Measurements from ENCODE around the gene DCC. TPM values are rescaled to one million over a fixed set of nuclear protein-coding genes. Genes with fewer than 3 reads are reported as not detected.

The DCC gene
- total and polyA plus RNA-seq, 2 experiments from 2014 or later: 0.53 to 0.73 TPM

GRCh38 chr18:52546686-52547346 is 206.8 kb downstream of the DCC start (continued):
- TF ChIP-seq REST (IDR thresholded peaks at IDR 0.05; ENCODE audit: unreplicated experiment): no peak
- no peak for TF ChIP-seq EZH2phosphoT487 (IDR thresholded peaks at IDR 0.05; ENCODE audit: unreplicated experiment)

- Mint-ChIP-seq H3K4me3 (no peak overlapping the region), H3K9me3 (no peaks in the 10 kb centered on the region)
Measured at GRCh38 chr18:52553441-52553840, 213.4 kb downstream of the DCC start.

More at GRCh38 chr18:52553441-52553840, 213.4 kb downstream of the DCC start:
- no peaks in the 10 kb centered on the region for H3K27me3 Mint-ChIP-seq (ENCODE audit: insufficient read depth, low read depth, poor library complexity)
- H3F3A ChIP-seq (replicated peaks; ENCODE audit: low read depth): no peaks in the 10 kb centered on the region
- no peak overlapping the region for H3K4me2 ChIP-seq
- no peak overlapping the region for H3K27ac ChIP-seq (ENCODE audit: low read depth)
- ATAC-seq: no peak
- H3K4me3 ChIP-seq: no peak overlapping the region
- H3K36me3 ChIP-seq (ENCODE audit: insufficient read depth): no peaks in the 10 kb centered on the region
- H2AFZ ChIP-seq: no peak overlapping the region
- H4K20me1 ChIP-seq (replicated peaks; ENCODE audit: insufficient read depth): no peaks in the 10 kb centered on the region
- H3K36me3 Mint-ChIP-seq (ENCODE audit: low read depth): no peaks in the 10 kb centered on the region
- no peak overlapping the region for H3K27ac Mint-ChIP-seq
- TF ChIP-seq CREB1 (CRISPR knock-in tag; IDR thresholded peaks at IDR 0.05; ENCODE audit: low read depth) (no peak), POLR2AphosphoS5 (IDR thresholded peaks at IDR 0.05; ENCODE audit: low read depth) (no peak), ZNF114 (CRISPR knock-in tag; IDR thresholded peaks at IDR 0.05) (no peak), ETS1 (IDR thresholded peaks at IDR 0.05) (no peak), ZNF331 (CRISPR knock-in tag; IDR thresholded peaks at IDR 0.05; ENCODE audit: low read depth) (no peak), STAT1 (IDR thresholded peaks at IDR 0.05; ENCODE audit: unreplicated experiment) (no peak), EZH2 (IDR thresholded peaks at IDR 0.05; ENCODE audit: low read depth, unreplicated experiment) (no peak)
- TF ChIP-seq, protein P1, sequence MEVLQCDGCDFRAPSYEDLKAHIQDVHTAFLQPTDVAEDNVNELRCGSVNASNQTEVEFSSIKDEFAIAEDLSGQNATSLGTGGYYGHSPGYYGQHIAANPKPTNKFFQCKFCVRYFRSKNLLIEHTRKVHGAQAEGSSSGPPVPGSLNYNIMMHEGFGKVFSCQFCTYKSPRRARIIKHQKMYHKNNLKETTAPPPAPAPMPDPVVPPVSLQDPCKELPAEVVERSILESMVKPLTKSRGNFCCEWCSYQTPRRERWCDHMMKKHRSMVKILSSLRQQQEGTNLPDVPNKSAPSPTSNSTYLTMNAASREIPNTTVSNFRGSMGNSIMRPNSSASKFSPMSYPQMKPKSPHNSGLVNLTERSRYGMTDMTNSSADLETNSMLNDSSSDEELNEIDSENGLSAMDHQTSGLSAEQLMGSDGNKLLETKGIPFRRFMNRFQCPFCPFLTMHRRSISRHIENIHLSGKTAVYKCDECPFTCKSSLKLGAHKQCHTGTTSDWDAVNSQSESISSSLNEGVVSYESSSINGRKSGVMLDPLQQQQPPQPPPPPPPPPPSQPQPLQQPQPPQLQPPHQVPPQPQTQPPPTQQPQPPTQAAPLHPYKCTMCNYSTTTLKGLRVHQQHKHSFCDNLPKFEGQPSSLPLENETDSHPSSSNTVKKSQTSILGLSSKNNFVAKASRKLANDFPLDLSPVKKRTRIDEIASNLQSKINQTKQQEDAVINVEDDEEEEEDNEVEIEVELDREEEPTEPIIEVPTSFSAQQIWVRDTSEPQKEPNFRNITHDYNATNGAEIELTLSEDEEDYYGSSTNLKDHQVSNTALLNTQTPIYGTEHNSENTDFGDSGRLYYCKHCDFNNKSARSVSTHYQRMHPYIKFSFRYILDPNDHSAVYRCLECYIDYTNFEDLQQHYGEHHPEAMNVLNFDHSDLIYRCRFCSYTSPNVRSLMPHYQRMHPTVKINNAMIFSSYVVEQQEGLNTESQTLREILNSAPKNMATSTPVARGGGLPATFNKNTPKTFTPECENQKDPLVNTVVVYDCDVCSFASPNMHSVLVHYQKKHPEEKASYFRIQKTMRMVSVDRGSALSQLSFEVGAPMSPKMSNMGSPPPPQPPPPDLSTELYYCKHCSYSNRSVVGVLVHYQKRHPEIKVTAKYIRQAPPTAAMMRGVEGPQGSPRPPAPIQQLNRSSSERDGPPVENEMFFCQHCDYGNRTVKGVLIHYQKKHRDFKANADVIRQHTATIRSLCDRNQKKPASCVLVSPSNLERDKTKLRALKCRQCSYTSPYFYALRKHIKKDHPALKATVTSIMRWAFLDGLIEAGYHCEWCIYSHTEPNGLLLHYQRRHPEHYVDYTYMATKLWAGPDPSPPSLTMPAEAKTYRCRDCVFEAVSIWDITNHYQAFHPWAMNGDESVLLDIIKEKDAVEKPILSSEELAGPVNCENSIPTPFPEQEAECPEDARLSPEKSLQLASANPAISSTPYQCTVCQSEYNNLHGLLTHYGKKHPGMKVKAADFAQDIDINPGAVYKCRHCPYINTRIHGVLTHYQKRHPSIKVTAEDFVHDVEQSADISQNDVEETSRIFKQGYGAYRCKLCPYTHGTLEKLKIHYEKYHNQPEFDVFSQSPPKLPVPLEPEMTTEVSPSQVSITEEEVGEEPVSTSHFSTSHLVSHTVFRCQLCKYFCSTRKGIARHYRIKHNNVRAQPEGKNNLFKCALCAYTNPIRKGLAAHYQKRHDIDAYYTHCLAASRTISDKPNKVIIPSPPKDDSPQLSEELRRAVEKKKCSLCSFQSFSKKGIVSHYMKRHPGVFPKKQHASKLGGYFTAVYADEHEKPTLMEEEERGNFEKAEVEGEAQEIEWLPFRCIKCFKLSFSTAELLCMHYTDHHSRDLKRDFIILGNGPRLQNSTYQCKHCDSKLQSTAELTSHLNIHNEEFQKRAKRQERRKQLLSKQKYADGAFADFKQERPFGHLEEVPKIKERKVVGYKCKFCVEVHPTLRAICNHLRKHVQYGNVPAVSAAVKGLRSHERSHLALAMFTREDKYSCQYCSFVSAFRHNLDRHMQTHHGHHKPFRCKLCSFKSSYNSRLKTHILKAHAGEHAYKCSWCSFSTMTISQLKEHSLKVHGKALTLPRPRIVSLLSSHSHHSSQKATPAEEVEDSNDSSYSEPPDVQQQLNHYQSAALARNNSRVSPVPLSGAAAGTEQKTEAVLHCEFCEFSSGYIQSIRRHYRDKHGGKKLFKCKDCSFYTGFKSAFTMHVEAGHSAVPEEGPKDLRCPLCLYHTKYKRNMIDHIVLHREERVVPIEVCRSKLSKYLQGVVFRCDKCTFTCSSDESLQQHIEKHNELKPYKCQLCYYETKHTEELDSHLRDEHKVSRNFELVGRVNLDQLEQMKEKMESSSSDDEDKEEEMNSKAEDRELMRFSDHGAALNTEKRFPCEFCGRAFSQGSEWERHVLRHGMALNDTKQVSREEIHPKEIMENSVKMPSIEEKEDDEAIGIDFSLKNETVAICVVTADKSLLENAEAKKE (CRISPR knock-in tag; IDR thresholded peaks at IDR 0.05): no peak
- H3K79me2 ChIP-seq (replicated peaks; ENCODE audit: insufficient read depth): no peaks in the 10 kb centered on the region
- no peaks in the 10 kb centered on the region for H3K4me1 ChIP-seq (ENCODE audit: insufficient read depth)
- H3K9me2 ChIP-seq (ENCODE audit: insufficient read depth): no peaks in the 10 kb centered on the region
- no peak for DNase-seq (ENCODE audit: low spot score)
- H3K4me1 Mint-ChIP-seq: no peaks in the 10 kb centered on the region
- H3K27me3 ChIP-seq (ENCODE audit: insufficient read depth): no peaks in the 10 kb centered on the region

Data from GM23338 (cell line).